Measurements from ENCODE around the gene FAM83C. TPM values are rescaled to one million over a fixed set of nuclear protein-coding genes. Genes with fewer than 3 reads are reported as not detected.

The FAM83C gene
- total and polyA plus RNA-seq, 2 donors (not counting 1 experiment from before 2014, with no cell fraction given): 0.02 TPM; not detected in 1

DNA sequence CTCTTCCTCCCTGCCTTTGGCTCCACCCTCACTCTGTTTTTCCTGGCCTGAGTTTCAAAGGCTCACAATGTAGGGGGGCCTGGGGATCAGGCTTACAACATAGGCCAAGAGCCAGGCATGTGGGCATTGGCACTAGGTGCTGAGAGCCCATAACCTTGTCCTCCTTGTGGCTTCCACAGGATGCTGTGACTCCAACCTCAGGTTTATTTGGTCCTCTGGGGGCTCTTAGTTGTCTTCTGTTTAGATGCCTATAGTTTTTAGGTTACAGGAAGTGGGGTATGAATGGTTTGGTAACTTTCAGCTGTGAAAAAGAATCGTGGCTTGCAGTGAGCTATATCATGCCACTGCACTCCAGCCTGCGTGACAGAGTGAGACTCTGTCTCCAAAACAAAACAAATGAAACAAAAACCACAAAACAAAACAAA, 40.2 kb downstream of the FAM83C start:
- no peak for DNase-seq (ENCODE audit: low read depth in 2 of 2)
- Histone ChIP-seq H3K36me3 (ENCODE audit: control insufficient read depth, insufficient read depth, low read length) (no peaks in the 10 kb centered on the region), H3K4me2 (ENCODE audit: extremely low read depth, insufficient read depth, low read length) (no peak overlapping the region), H3K9me3 (ENCODE audit: control insufficient read depth, insufficient read depth, low read depth, low read length) (no peaks in the 10 kb centered on the region), H2AFZ (ENCODE audit: low read length) (no peak overlapping the region), H3K79me2 (ENCODE audit: control insufficient read depth, insufficient read depth, low read length) (no peaks in the 10 kb centered on the region), H3K4me3 (replicated peaks in 1 of 4; ENCODE audit: control extremely low read depth in 1 of 4, insufficient read depth in 1 of 4, low read depth in 3 of 4, low read length in 4 of 4) (no peak overlapping the region), H3K4me1 (ENCODE audit: control insufficient read depth, extremely low read depth, insufficient read depth, low read length) (no peaks in the 10 kb centered on the region), H4K20me1 (ENCODE audit: control insufficient read depth, extremely low read depth, insufficient read depth, low read length) (no peaks in the 10 kb centered on the region), H3K9ac (ENCODE audit: insufficient read depth, low read length) (no peak overlapping the region), H3K27ac (ENCODE audit: insufficient read depth, low read length) (no peak overlapping the region), H3K27me3 (ENCODE audit: control insufficient read depth, insufficient read depth, low read length) (no peaks in the 10 kb centered on the region)
- TF ChIP-seq, protein P1, sequence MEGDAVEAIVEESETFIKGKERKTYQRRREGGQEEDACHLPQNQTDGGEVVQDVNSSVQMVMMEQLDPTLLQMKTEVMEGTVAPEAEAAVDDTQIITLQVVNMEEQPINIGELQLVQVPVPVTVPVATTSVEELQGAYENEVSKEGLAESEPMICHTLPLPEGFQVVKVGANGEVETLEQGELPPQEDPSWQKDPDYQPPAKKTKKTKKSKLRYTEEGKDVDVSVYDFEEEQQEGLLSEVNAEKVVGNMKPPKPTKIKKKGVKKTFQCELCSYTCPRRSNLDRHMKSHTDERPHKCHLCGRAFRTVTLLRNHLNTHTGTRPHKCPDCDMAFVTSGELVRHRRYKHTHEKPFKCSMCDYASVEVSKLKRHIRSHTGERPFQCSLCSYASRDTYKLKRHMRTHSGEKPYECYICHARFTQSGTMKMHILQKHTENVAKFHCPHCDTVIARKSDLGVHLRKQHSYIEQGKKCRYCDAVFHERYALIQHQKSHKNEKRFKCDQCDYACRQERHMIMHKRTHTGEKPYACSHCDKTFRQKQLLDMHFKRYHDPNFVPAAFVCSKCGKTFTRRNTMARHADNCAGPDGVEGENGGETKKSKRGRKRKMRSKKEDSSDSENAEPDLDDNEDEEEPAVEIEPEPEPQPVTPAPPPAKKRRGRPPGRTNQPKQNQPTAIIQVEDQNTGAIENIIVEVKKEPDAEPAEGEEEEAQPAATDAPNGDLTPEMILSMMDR (conservative IDR thresholded peaks at IDR 0.05 in 1 of 2, IDR thresholded peaks at IDR 0.05 in 1 of 2; ENCODE audit: low read depth in 1 of 2, low read length in 2 of 2): no peak
- no peak for TF ChIP-seq EZH2 (IDR thresholded peaks at IDR 0.05; ENCODE audit: low read length, missing control alignments)

DNA sequence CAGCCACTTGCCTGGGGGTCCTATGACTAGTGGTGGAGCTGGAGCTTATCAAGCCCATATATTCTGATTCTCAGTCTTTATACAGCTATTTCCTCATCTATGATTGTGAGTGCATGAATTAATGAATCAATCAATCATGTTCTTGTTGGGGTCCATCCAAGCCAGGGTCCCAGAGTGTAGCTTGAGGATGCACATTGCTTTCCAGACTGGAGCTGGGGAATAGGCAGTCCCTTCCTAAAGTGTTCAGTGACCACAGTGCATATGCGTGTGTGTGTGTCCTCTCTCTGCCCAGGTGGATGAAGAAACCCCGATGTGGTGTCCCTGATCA, 40.6 kb downstream of the FAM83C start:
- no peaks in the 10 kb centered on the region for H3K79me2 ChIP-seq (ENCODE audit: control insufficient read depth, insufficient read depth, low read length)
- H3K36me3 ChIP-seq (ENCODE audit: control insufficient read depth, insufficient read depth, low read length): no peaks in the 10 kb centered on the region
- DNase-seq (ENCODE audit: low read depth in 2 of 2): no peak

DNA sequence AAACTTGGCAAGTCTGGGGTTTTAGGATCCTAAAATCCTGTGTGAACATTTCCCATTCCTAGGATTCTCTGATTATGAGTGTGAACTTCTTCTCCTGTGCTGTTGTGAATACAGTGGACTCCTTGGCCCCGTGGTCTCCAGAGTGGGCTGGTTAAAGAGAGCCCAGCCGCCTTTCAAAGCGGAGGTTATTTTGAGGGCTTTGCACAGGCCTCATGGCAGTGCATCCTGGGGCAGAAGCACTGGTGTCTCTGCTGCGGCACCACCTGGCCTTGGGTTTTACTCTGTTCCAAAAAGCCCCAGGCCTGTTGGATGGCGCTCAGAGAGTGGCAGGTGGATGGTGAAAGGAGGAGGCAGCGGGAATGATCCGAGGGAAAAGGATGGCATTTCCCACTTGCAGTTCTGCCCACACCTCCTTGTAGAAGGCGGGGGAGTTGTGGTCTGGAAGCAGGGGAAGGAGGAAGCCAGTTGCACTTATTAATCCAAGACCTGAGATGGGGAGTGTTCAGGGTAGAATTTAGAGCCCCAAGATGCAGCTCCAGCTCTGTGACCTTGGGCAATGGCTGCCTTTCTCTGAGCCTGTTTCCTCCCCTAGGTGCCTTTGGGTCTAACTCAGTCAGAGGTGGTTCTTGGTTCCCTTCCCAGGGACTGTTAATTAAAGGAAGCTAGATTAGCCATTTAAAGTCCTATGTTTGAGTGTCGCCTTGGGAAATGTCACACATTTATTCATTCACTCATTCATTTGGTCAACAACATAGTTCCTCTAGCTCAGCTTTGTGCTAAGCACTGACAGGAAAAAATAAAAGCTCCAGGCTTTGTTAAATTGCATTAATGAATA, 43.4 kb downstream of the FAM83C start:
- H3K4me2 ChIP-seq (ENCODE audit: extremely low read depth, insufficient read depth, low read length): no peak overlapping the region
- no peaks in the 10 kb centered on the region for H3K36me3 ChIP-seq (ENCODE audit: control insufficient read depth, insufficient read depth, low read length)
- no peak for TF ChIP-seq EZH2 (IDR thresholded peaks at IDR 0.05; ENCODE audit: low read length, missing control alignments)
- TF ChIP-seq, protein P1 (conservative IDR thresholded peaks at IDR 0.05 in 1 of 2, IDR thresholded peaks at IDR 0.05 in 1 of 2; ENCODE audit: low read depth in 1 of 2, low read length in 2 of 2): no peak
- no peak overlapping the region for H3K27ac ChIP-seq (ENCODE audit: insufficient read depth, low read length)
- no peaks in the 10 kb centered on the region for H3K4me1 ChIP-seq (ENCODE audit: control insufficient read depth, extremely low read depth, insufficient read depth, low read length)
- no peak overlapping the region for H2AFZ ChIP-seq (ENCODE audit: low read length)
- no peak overlapping the region for H3K4me3 ChIP-seq (replicated peaks in 1 of 4; ENCODE audit: control extremely low read depth in 1 of 4, insufficient read depth in 1 of 4, low read depth in 3 of 4, low read length in 4 of 4)
- H3K79me2 ChIP-seq (ENCODE audit: control insufficient read depth, insufficient read depth, low read length): no peaks in the 10 kb centered on the region
- H3K27me3 ChIP-seq (ENCODE audit: control insufficient read depth, insufficient read depth, low read length): no peaks in the 10 kb centered on the region
- no peaks in the 10 kb centered on the region for H4K20me1 ChIP-seq (ENCODE audit: control insufficient read depth, extremely low read depth, insufficient read depth, low read length)
- H3K9ac ChIP-seq (ENCODE audit: insufficient read depth, low read length): no peak overlapping the region
- no peaks in the 10 kb centered on the region for H3K9me3 ChIP-seq (ENCODE audit: control insufficient read depth, insufficient read depth, low read depth, low read length)
- DNase-seq (ENCODE audit: low read depth in 2 of 2): peak in 1 of 2 donors; percentile 52

More for the DNA sequence above, 40.6 kb downstream of the FAM83C start:
- Histone ChIP-seq H3K4me1 (ENCODE audit: control insufficient read depth, extremely low read depth, insufficient read depth, low read length) (no peaks in the 10 kb centered on the region), H3K9me3 (ENCODE audit: control insufficient read depth, insufficient read depth, low read depth, low read length) (no peaks in the 10 kb centered on the region), H2AFZ (ENCODE audit: low read length) (no peak overlapping the region), H3K4me3 (replicated peaks in 1 of 4; ENCODE audit: control extremely low read depth in 1 of 4, insufficient read depth in 1 of 4, low read depth in 3 of 4, low read length in 4 of 4) (no peak overlapping the region), H3K4me2 (ENCODE audit: extremely low read depth, insufficient read depth, low read length) (no peak overlapping the region), H3K27ac (ENCODE audit: insufficient read depth, low read length) (no peak overlapping the region), H3K9ac (ENCODE audit: insufficient read depth, low read length) (no peak overlapping the region), H4K20me1 (ENCODE audit: control insufficient read depth, extremely low read depth, insufficient read depth, low read length) (no peaks in the 10 kb centered on the region), H3K27me3 (ENCODE audit: control insufficient read depth, insufficient read depth, low read length) (no peaks in the 10 kb centered on the region)
- TF ChIP-seq, protein P1 (conservative IDR thresholded peaks at IDR 0.05 in 1 of 2, IDR thresholded peaks at IDR 0.05 in 1 of 2; ENCODE audit: low read depth in 1 of 2, low read length in 2 of 2): no peak
- TF ChIP-seq EZH2 (IDR thresholded peaks at IDR 0.05; ENCODE audit: low read length, missing control alignments): no peak

Data from fibroblast of lung (primary cell).